Prostate gland (tissue), 2 donors: Measurements from ENCODE around the gene ADAM11. TPM values are rescaled to one million over a fixed set of nuclear protein-coding genes. Genes with fewer than 3 reads are reported as not detected.

Experiments
- DNase-seq: peaks from one replicate; pipeline ENCODE4 v3.0.0-alpha.2; 2019; ENCODE audit warnings: low spot score
- H3K27ac ChIP-seq, 2 donors: fragments of 200-600 bp; sonication (generic); 2 replicates each; pipeline ENCODE4 v1.5.1; 2017 to 2019
- H3K27me3 ChIP-seq: fragments of 200-600 bp; sonication (generic); replicated peaks from 2 replicates; pipeline ENCODE4 v1.5.1; 2019; ENCODE audit not compliant: insufficient read depth
- H3K36me3 ChIP-seq, 2 donors: fragments of 200-600 bp; sonication (generic); 1 replicate in 1 of 2; 2 replicates in 1 of 2; pipeline versions ENCODE4 v1.5.1 to v1.8.1; 2017 to 2019
- H3K4me1 ChIP-seq: fragments of 200-600 bp; sonication (generic); replicated peaks from 2 replicates; pipeline ENCODE4 v1.5.1; 2019
- H3K4me3 ChIP-seq, 2 donors: fragments of 200-600 bp; sonication (generic); 2 replicates each; pipeline ENCODE4 v1.5.1; 2017 to 2019
- H3K9me3 ChIP-seq: fragments of 200-600 bp; sonication (generic); 2 replicates; pipeline ENCODE4 v1.5.1; 2017
- CTCF ChIP-seq, 4 experiments: fragments of 200-600 bp in 2 of 4; fragments of 450-650 bp in 2 of 4; sonication (generic) in 2 of 4; IDR thresholded peaks; 1 replicate in 3 of 4; 2 replicates in 1 of 4; pipeline ENCODE4 v1.5.1; 2016 to 2019; ENCODE audit warnings: antibody characterized with exemption in 4 of 4, mild to moderate bottlenecking in 2 of 4, moderate library complexity in 2 of 4
- POLR2A ChIP-seq: fragments of 450-650 bp; IDR thresholded peaks from one replicate; pipeline ENCODE4 v1.6.1; 2016; ENCODE audit warnings: antibody characterized with exemption, mild to moderate bottlenecking
- POLR2AphosphoS5 ChIP-seq: sonication (generic); formaldehyde crosslinking; IDR thresholded peaks from one replicate; pipeline ENCODE4 v1.6.1; 2017; ENCODE audit warnings: antibody characterized with exemption
- WGBS: methylation state at CpG from one replicate; pipeline ENCODE4 v1.1.5; 2018; 5-methylcytosine and 5-hydroxymethylcytosine counted together
- intact Hi-C: fragments of 100-400 bp; cut with DNase I; formaldehyde crosslinking; loops from one replicate; pipeline ENCODE4 v1.14.2; 2022
- total RNA-seq, 2 donors: library from RNA; depleted of rRNA; stranded (reverse); fragments of >200 nt; gene quantifications; one replicate each; pipeline ENCODE4 v1.1.0, GENCODE V29; 2016

The ADAM11 gene
- total RNA-seq, 2 donors from 2014 or later, result 0.64 to 3.5 TPM

- peak overlapping the region; percentile 36 to 42 for H3K27ac ChIP-seq
- intact Hi-C loops, result no loop called here
- no peaks in the 10 kb centered on the region for H3K9me3 ChIP-seq
- H3K36me3 ChIP-seq, result no peaks in the 10 kb centered on the region
- H3K27me3 ChIP-seq, result no peaks in the 10 kb centered on the region
- no peak for DNase-seq
- no peaks in the 10 kb centered on the region for H3K4me1 ChIP-seq
- no peak overlapping the region for H3K4me3 ChIP-seq
- 79% methylated on average over 9 of the region's 9 CpGs for WGBS
- no peak for TF ChIP-seq POLR2A
- TF ChIP-seq CTCF (IDR thresholded peaks at IDR 0.05), result no peak
- TF ChIP-seq POLR2AphosphoS5, result no peak
Observed at GRCh38 chr17:44795421-44795820, 36.6 kb downstream of the ADAM11 start.

- peak overlapping the region; percentile 42 to 51 for H3K27ac ChIP-seq
- H3K36me3 ChIP-seq, result no peaks in the 10 kb centered on the region
- WGBS, result 79% methylated on average over 10 of the region's 10 CpGs
- H3K4me1 ChIP-seq, result no peaks in the 10 kb centered on the region
- no peak for DNase-seq
- H3K27me3 ChIP-seq, result no peaks in the 10 kb centered on the region
- H3K4me3 ChIP-seq, result peak overlapping the region in 1 of 2 donors; percentile 5
- intact Hi-C loops, result no loop called here
- no peak for TF ChIP-seq POLR2A
- TF ChIP-seq POLR2AphosphoS5, result no peak
- TF ChIP-seq CTCF (IDR thresholded peaks at IDR 0.05), result no peak
- no peaks in the 10 kb centered on the region for H3K9me3 ChIP-seq
Observed at GRCh38 chr17:44795928-44796327, 37.1 kb downstream of the ADAM11 start.

GRCh38 chr17:44796731-44797130 is 37.9 kb downstream of the ADAM11 start:
- H3K36me3 ChIP-seq, result no peaks in the 10 kb centered on the region
- 85% methylated on average over 9 of the region's 9 CpGs for WGBS
- no peak for DNase-seq
- H3K4me1 ChIP-seq, result no peaks in the 10 kb centered on the region
- no peaks in the 10 kb centered on the region for H3K9me3 ChIP-seq
- intact Hi-C loops, result no loop called here
- no peak for TF ChIP-seq POLR2A
- no peak for TF ChIP-seq POLR2AphosphoS5
- no peak for TF ChIP-seq CTCF (IDR thresholded peaks at IDR 0.05)
- no peaks in the 10 kb centered on the region for H3K27me3 ChIP-seq
- peak overlapping the region; percentile 51 to 72 for H3K27ac ChIP-seq
- peak overlapping the region in 1 of 2 donors; percentile 6 for H3K4me3 ChIP-seq

GRCh38 chr17:44797802-44798201 is 39.0 kb downstream of the ADAM11 start:
- Histone ChIP-seq H3K27ac (peak overlapping the region; percentile 14 to 51), H3K27me3 (no peaks in the 10 kb centered on the region), H3K9me3 (no peaks in the 10 kb centered on the region), H3K36me3 (no peaks in the 10 kb centered on the region), H3K4me3 (no peak overlapping the region), H3K4me1 (no peaks in the 10 kb centered on the region)
- WGBS, result 70% methylated on average over 11 of the region's 11 CpGs
- DNase-seq, result no peak
- TF ChIP-seq POLR2AphosphoS5 (peak; percentile 61), POLR2A (no peak), CTCF (IDR thresholded peaks at IDR 0.05) (no peak)
- intact Hi-C loops, result no loop called here

- WGBS, result 63% methylated on average over 2 of the region's 2 CpGs
- no peaks in the 10 kb centered on the region for H3K9me3 ChIP-seq
- intact Hi-C loops, result no loop called here
- H3K36me3 ChIP-seq, result no peaks in the 10 kb centered on the region
- no peaks in the 10 kb centered on the region for H3K4me1 ChIP-seq
- no peaks in the 10 kb centered on the region for H3K27me3 ChIP-seq
- TF ChIP-seq POLR2AphosphoS5, result no peak
- H3K27ac ChIP-seq, result peak overlapping the region; percentile 16 to 51
- no peak overlapping the region for H3K4me3 ChIP-seq
- DNase-seq, result no peak
Observed at GRCh38 chr17:44798356-44798755, 39.6 kb downstream of the ADAM11 start.
